Measurements from ENCODE around the gene NABP1.

Gene NABP1

GRCh38 chr2:191697870-191698269 lies 19.9 kb downstream of the NABP1 start:
- no peaks in the 10 kb centered on the region for H3K36me3 ChIP-seq (ENCODE audit: insufficient read depth, low read length)
- H3K27ac ChIP-seq (ENCODE audit: low read depth, low read length) = no peak overlapping the region
- no peaks in the 10 kb centered on the region for H3K4me1 ChIP-seq (ENCODE audit: insufficient read depth, low read length)
- no peak overlapping the region for H3K9ac ChIP-seq (ENCODE audit: low read depth, low read length)
- 0 out of 2 replicates have a peak, but pooled peaks cover 4% of the 10 kb centered on the region for H3K9me3 ChIP-seq (ENCODE audit: insufficient read depth, low read depth, low read length)
- WGBS = 100% methylated on average over 3 of the region's 3 CpGs
- H3K27me3 ChIP-seq (ENCODE audit: insufficient read depth, low read length) = no peaks in the 10 kb centered on the region
- H3K4me3 ChIP-seq (ENCODE audit: low read length) = no peak overlapping the region

GRCh38 chr2:191699341-191699945 lies 21.5 kb downstream of the NABP1 start:
- Histone ChIP-seq H3K36me3 (ENCODE audit: insufficient read depth, low read length) (no peaks in the 10 kb centered on the region), H3K27me3 (ENCODE audit: insufficient read depth, low read length) (no peaks in the 10 kb centered on the region), H3K9ac (ENCODE audit: low read depth, low read length) (no peak overlapping the region), H3K9me3 (ENCODE audit: insufficient read depth, low read depth, low read length) (0 out of 2 replicates have a peak, but pooled peaks cover 4% of the 10 kb centered on the region), H3K4me3 (ENCODE audit: low read length) (no peak overlapping the region), H3K4me1 (ENCODE audit: insufficient read depth, low read length) (no peaks in the 10 kb centered on the region), H3K27ac (ENCODE audit: low read depth, low read length) (no peak overlapping the region)
- 81% methylated on average over 10 of the region's 10 CpGs for WGBS

DNA sequence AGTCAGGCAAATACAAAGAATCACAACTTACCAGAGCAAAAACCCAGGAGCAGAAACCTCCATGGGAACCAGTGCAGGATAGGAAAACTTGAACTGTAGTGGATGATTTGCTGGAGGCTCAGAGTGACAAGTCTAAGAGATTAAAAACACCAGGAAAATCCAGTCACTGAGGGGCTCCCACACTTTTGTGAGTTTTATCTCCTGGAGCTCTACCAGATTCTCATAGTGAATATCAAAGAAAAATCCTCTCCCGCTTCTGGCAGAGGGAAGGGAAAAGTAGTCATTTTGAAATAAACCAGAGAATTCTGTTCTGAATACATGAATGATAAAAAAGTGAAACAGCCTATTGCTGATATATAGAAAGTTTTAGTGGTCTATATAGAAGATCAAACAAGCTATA lies 23.1 kb downstream of the NABP1 start:
- Histone ChIP-seq H3K4me1 (ENCODE audit: insufficient read depth, low read length) (no peaks in the 10 kb centered on the region), H3K36me3 (ENCODE audit: insufficient read depth, low read length) (no peaks in the 10 kb centered on the region), H3K27ac (ENCODE audit: low read depth, low read length) (no peak overlapping the region), H3K9ac (ENCODE audit: low read depth, low read length) (no peak overlapping the region), H3K27me3 (ENCODE audit: insufficient read depth, low read length) (no peaks in the 10 kb centered on the region), H3K9me3 (ENCODE audit: insufficient read depth, low read depth, low read length) (0 out of 2 replicates have a peak, but pooled peaks cover 4% of the 10 kb centered on the region), H3K4me3 (ENCODE audit: low read length) (no peak overlapping the region)
- no CpG with 5 or more reads among the region's 1 CpG for WGBS

GRCh38 chr2:191701696-191702095 lies 23.8 kb downstream of the NABP1 start:
- Histone ChIP-seq H3K27ac (ENCODE audit: low read depth, low read length) (no peak overlapping the region), H3K9me3 (ENCODE audit: insufficient read depth, low read depth, low read length) (0 out of 2 replicates have a peak, but pooled peaks cover 4% of the 10 kb centered on the region), H3K9ac (ENCODE audit: low read depth, low read length) (no peak overlapping the region), H3K4me3 (ENCODE audit: low read length) (no peak overlapping the region), H3K36me3 (ENCODE audit: insufficient read depth, low read length) (no peaks in the 10 kb centered on the region), H3K4me1 (ENCODE audit: insufficient read depth, low read length) (peaks cover 2% of the 10 kb centered on the region), H3K27me3 (ENCODE audit: insufficient read depth, low read length) (no peaks in the 10 kb centered on the region)
- 86% methylated on average over 2 of the region's 2 CpGs for WGBS

GRCh38 chr2:191703079-191703725 lies 25.3 kb downstream of the NABP1 start:
- Histone ChIP-seq H3K9me3 (ENCODE audit: insufficient read depth, low read depth, low read length) (0 out of 2 replicates have a peak, but pooled peaks cover 4% of the 10 kb centered on the region), H3K4me1 (ENCODE audit: insufficient read depth, low read length) (peaks cover 9% of the 10 kb centered on the region), H3K4me3 (ENCODE audit: low read length) (no peak overlapping the region), H3K9ac (ENCODE audit: low read depth, low read length) (no peak overlapping the region), H3K27me3 (ENCODE audit: insufficient read depth, low read length) (no peaks in the 10 kb centered on the region), H3K36me3 (ENCODE audit: insufficient read depth, low read length) (no peaks in the 10 kb centered on the region), H3K27ac (ENCODE audit: low read depth, low read length) (no peak overlapping the region)
- 91% methylated on average over 7 of the region's 7 CpGs for WGBS

DNA sequence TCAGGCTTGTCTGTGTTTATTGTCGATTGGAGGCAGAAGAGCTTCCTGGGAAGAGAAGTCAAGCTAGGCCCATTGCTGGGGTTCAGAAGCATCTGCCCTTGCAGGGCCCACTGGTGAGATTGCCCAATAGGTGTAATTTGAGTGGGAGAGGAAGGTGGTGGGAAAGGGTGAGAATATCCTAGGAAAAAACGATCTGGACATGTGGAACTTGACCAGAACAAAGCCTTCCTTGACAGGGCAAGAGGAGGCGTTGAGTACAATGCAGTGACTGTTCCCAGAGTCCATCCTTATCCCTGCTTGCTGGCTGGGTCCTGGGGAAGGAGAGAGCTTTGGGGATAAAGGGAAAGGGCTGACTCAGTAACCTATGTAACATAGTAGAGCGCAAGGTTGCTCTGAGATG lies 27.1 kb downstream of the NABP1 start:
- Histone ChIP-seq H3K36me3 (ENCODE audit: insufficient read depth, low read length) (no peaks in the 10 kb centered on the region), H3K4me3 (ENCODE audit: low read length) (no peak overlapping the region), H3K9ac (ENCODE audit: low read depth, low read length) (no peak overlapping the region), H3K27me3 (ENCODE audit: insufficient read depth, low read length) (no peaks in the 10 kb centered on the region), H3K9me3 (ENCODE audit: insufficient read depth, low read depth, low read length) (no peaks in the 10 kb centered on the region), H3K27ac (ENCODE audit: low read depth, low read length) (no peak overlapping the region), H3K4me1 (ENCODE audit: insufficient read depth, low read length) (peaks cover 9% of the 10 kb centered on the region)
- 94% methylated on average over 4 of the region's 4 CpGs for WGBS

DNA sequence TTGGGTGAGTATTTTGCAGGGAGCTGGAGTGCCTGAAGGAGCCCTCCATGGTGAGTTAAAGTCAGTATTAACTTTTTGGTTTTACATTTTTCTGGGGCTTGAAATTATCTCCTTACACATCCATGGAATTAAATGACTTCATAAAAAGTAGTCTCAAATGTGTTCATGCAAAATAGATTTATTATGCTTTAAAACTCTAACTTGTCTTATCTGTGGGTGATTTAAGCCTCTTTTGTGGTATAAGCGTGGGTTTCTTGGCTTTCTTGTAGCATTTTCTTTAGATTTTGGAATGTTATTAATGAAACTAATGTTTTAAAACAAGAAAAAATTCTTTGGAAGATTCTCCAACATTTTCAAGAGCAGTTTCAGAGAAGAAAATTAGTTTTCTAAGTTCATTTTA lies 27.8 kb downstream of the NABP1 start:
- no peaks in the 10 kb centered on the region for H3K9me3 ChIP-seq (ENCODE audit: insufficient read depth, low read depth, low read length)
- no peak overlapping the region for H3K4me3 ChIP-seq (ENCODE audit: low read length)
- no peak overlapping the region for H3K9ac ChIP-seq (ENCODE audit: low read depth, low read length)
- 100% methylated on average over 1 of the region's 1 CpG for whole genome bisulfite sequencing
- no peak overlapping the region for H3K27ac ChIP-seq (ENCODE audit: low read depth, low read length)
- peaks cover 9% of the 10 kb centered on the region for H3K4me1 ChIP-seq (ENCODE audit: insufficient read depth, low read length)
- no peaks in the 10 kb centered on the region for H3K36me3 ChIP-seq (ENCODE audit: insufficient read depth, low read length)
- H3K27me3 ChIP-seq (ENCODE audit: insufficient read depth, low read length) = no peaks in the 10 kb centered on the region

GRCh38 chr2:191706791-191707190 lies 28.9 kb downstream of the NABP1 start:
- H3K27ac ChIP-seq (ENCODE audit: low read depth, low read length) = no peak overlapping the region
- no peak overlapping the region for H3K9ac ChIP-seq (ENCODE audit: low read depth, low read length)
- no peaks in the 10 kb centered on the region for H3K36me3 ChIP-seq (ENCODE audit: insufficient read depth, low read length)
- H3K27me3 ChIP-seq (ENCODE audit: insufficient read depth, low read length) = no peaks in the 10 kb centered on the region
- no peak overlapping the region for H3K4me3 ChIP-seq (ENCODE audit: low read length)
- H3K9me3 ChIP-seq (ENCODE audit: insufficient read depth, low read depth, low read length) = no peaks in the 10 kb centered on the region
- H3K4me1 ChIP-seq (ENCODE audit: insufficient read depth, low read length) = peaks cover 9% of the 10 kb centered on the region
- 65% methylated on average over 2 of the region's 2 CpGs for WGBS

DNA sequence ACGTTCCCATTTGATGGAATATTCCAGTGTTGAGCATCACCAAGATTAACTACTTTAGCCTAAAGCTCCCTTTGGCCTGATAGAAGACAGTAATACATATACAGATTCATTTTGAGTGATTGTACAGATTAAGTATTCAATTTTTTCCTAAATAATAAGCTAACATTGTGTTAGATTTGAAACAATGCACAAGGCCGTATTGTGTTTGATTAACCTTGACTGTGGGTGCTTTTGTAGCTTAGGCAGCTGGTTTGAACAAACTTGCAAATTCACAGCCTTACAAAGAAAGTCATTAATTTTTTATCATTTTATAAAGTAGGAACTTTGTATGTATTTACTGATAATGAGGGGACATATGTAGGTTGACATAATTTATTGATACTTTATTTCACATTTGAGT lies 29.6 kb downstream of the NABP1 start:
- no peak overlapping the region for H3K9ac ChIP-seq (ENCODE audit: low read depth, low read length)
- WGBS = 92% methylated on average over 2 of the region's 2 CpGs
- H3K4me1 ChIP-seq (ENCODE audit: insufficient read depth, low read length) = peaks cover 9% of the 10 kb centered on the region
- no peaks in the 10 kb centered on the region for H3K9me3 ChIP-seq (ENCODE audit: insufficient read depth, low read depth, low read length)
- no peaks in the 10 kb centered on the region for H3K27me3 ChIP-seq (ENCODE audit: insufficient read depth, low read length)
- H3K36me3 ChIP-seq (ENCODE audit: insufficient read depth, low read length) = no peaks in the 10 kb centered on the region
- no peak overlapping the region for H3K27ac ChIP-seq (ENCODE audit: low read depth, low read length)
- no peak overlapping the region for H3K4me3 ChIP-seq (ENCODE audit: low read length)

DNA sequence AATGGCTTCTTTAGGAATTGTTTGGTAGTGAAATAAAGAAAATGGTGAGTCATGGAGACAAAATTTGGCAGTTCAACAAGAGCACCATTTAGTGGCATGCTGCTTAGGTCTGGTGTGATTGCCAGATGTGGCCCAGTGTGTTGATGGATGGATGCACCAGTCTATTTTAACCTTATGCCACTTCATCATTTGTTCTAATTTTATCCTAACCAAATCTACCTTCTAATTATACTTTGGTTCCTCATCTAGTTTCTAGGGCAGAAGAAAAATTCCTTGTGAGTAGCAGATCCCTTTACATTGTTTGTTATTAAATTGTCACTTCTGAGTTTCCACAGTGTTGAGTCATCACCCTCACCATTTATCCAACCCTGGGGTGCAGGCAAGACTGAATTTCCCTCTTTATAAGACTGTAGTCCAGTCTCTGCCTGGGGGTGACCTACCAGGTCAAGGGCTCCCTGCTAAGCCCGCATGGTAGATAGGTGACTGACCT lies 32.5 kb downstream of the NABP1 start:
- H3K4me1 ChIP-seq (ENCODE audit: insufficient read depth, low read length) = peaks cover 9% of the 10 kb centered on the region
- no peak overlapping the region for H3K4me3 ChIP-seq (ENCODE audit: low read length)
- H3K9ac ChIP-seq (ENCODE audit: low read depth, low read length) = no peak overlapping the region
- no peaks in the 10 kb centered on the region for H3K27me3 ChIP-seq (ENCODE audit: insufficient read depth, low read length)
- 100% methylated on average over 1 of the region's 1 CpG for WGBS
- H3K27ac ChIP-seq (ENCODE audit: low read depth, low read length) = no peak overlapping the region
- H3K9me3 ChIP-seq (ENCODE audit: insufficient read depth, low read depth, low read length) = no peaks in the 10 kb centered on the region
- H3K36me3 ChIP-seq (ENCODE audit: insufficient read depth, low read length) = no peaks in the 10 kb centered on the region

- H3K27ac ChIP-seq (ENCODE audit: low read depth, low read length) = no peak overlapping the region
- no peak overlapping the region for H3K4me3 ChIP-seq (ENCODE audit: low read length)
- no peaks in the 10 kb centered on the region for H3K27me3 ChIP-seq (ENCODE audit: insufficient read depth, low read length)
- H3K9ac ChIP-seq (ENCODE audit: low read depth, low read length) = no peak overlapping the region
- H3K4me1 ChIP-seq (ENCODE audit: insufficient read depth, low read length) = peaks cover 7% of the 10 kb centered on the region
- WGBS = 89% methylated on average over 2 of the region's 2 CpGs
- H3K9me3 ChIP-seq (ENCODE audit: insufficient read depth, low read depth, low read length) = no peaks in the 10 kb centered on the region
- no peaks in the 10 kb centered on the region for H3K36me3 ChIP-seq (ENCODE audit: insufficient read depth, low read length)
Observed at GRCh38 chr2:191711621-191712020, 33.7 kb downstream of the NABP1 start.
